ENCODE data around the gene CDK5RAP2.
"Not testable (repeated sequence)": the region's sequence is repeated elsewhere in the genome, so short reads cannot be mapped to it uniquely, and the experiment has no call there.

Gene CDK5RAP2

GRCh38 chr9:120500733-120501132 lies 79.2 kb downstream of the CDK5RAP2 start:
- DNase-seq (ENCODE audit: low read depth) = no peak
- no peak overlapping the region for H3K4me3 ChIP-seq (ENCODE audit: low read length)
- TF ChIP-seq, protein P1, sequence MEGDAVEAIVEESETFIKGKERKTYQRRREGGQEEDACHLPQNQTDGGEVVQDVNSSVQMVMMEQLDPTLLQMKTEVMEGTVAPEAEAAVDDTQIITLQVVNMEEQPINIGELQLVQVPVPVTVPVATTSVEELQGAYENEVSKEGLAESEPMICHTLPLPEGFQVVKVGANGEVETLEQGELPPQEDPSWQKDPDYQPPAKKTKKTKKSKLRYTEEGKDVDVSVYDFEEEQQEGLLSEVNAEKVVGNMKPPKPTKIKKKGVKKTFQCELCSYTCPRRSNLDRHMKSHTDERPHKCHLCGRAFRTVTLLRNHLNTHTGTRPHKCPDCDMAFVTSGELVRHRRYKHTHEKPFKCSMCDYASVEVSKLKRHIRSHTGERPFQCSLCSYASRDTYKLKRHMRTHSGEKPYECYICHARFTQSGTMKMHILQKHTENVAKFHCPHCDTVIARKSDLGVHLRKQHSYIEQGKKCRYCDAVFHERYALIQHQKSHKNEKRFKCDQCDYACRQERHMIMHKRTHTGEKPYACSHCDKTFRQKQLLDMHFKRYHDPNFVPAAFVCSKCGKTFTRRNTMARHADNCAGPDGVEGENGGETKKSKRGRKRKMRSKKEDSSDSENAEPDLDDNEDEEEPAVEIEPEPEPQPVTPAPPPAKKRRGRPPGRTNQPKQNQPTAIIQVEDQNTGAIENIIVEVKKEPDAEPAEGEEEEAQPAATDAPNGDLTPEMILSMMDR (IDR thresholded peaks at IDR 0.05; ENCODE audit: insufficient read depth, low read depth, low read length, missing control alignments) = no peak

- not testable (repeated sequence) for H3K4me3 ChIP-seq (ENCODE audit: low read length); DNase-seq (ENCODE audit: low read depth)
Measured at GRCh38 chr9:120497865-120498264, 82.1 kb downstream of the CDK5RAP2 start.

- not testable (repeated sequence) for H3K4me3 ChIP-seq (ENCODE audit: low read length); DNase-seq (ENCODE audit: low read depth)
Measured at GRCh38 chr9:120496438-120496837, 83.5 kb downstream of the CDK5RAP2 start.

DNA sequence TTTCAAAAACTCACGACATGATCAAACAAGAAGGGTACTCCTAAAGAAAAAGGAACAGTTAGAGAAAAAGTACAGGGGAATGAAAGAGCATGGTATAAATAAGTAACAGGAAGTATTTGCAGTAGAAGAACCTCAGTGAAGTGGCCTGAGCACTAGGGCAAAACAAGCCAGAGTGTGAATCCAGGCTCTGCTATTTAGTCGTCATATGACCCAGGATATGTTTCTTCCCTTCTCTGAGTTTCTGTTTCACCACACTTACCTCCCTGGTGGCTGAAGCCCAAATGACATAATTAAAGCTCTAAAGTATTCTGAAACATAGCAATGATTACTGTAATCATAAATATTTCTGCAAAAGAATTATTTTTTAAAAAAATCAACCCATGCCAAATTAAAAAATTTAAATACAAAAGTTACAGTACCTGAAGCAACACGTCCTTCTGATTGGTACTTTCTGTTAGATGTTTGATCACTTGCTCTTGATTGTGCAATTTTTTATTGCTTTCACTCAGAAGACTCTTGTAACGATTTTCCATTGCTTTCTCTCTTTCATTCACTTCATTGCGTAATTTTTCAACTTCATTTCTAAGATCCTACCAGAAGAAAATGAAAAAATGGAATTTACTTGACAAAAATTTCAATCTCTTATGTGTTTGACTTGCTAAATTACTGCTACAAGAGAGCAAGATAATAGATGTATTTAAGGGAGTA lies 88.9 kb downstream of the CDK5RAP2 start:
- no peak for DNase-seq (ENCODE audit: low read depth)
- no peak overlapping the region for H3K4me3 ChIP-seq (ENCODE audit: low read length)
- TF ChIP-seq, protein P1 (IDR thresholded peaks at IDR 0.05; ENCODE audit: insufficient read depth, low read depth, low read length, missing control alignments) = no peak

- TF ChIP-seq, protein P1 (IDR thresholded peaks at IDR 0.05; ENCODE audit: insufficient read depth, low read depth, low read length, missing control alignments) = no peak
Measured at GRCh38 chr9:120486835-120487234, 93.1 kb downstream of the CDK5RAP2 start.

DNA sequence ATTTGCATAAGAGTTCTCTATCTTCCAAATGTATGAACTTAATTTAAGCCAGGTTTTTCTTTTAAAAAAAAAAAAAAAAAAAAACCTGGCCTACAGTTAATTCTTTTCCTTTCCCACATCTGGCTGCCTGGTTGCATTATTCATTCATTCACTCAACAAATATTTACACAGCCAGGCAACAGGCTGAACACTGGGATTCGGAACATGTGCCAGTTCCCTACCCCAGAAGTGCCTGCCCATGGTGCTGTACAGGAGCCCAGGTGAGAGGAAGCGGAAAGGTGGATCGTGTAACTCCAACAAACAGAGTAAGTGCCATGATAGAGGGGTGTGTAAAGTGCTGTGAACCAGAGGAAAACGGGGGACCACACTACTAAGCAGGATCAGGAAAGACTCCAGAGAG lies 93.6 kb downstream of the CDK5RAP2 start:
- TF ChIP-seq, protein P1 (IDR thresholded peaks at IDR 0.05; ENCODE audit: insufficient read depth, low read depth, low read length, missing control alignments) = no peak
- peak; percentile 14 for DNase-seq (ENCODE audit: low read depth)
- H3K4me3 ChIP-seq (ENCODE audit: low read length) = no peak overlapping the region

More at GRCh38 chr9:120486835-120487234, 93.1 kb downstream of the CDK5RAP2 start:
- DNase-seq (ENCODE audit: low read depth) = no peak
- no peak overlapping the region for H3K4me3 ChIP-seq (ENCODE audit: low read length)

DNA sequence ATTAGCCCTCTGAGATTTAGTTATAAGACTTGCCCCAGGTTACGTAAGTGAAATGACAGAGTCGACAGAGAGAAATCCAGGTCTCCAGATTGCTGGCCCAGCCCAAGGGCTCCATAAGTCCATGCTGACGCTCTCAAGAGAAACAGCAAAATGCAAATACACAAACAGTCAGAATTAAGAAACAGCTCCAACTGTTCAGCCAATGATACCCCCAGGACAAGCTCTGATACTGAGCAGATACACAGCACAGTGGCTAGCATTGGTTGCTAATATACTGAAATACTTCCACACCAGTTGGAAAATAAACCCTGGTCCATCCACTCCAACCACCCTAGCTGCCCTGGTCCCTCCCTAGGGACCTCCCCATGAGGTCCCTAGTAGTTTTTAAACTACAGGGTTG lies 94.2 kb downstream of the CDK5RAP2 start:
- TF ChIP-seq, protein P1 (IDR thresholded peaks at IDR 0.05; ENCODE audit: insufficient read depth, low read depth, low read length, missing control alignments) = no peak
- DNase-seq (ENCODE audit: low read depth) = no peak
- H3K4me3 ChIP-seq (ENCODE audit: low read length) = no peak overlapping the region

- TF ChIP-seq, protein P1 (IDR thresholded peaks at IDR 0.05; ENCODE audit: insufficient read depth, low read depth, low read length, missing control alignments) = no peak
- no peak overlapping the region for H3K4me3 ChIP-seq (ENCODE audit: low read length)
- no peak for DNase-seq (ENCODE audit: low read depth)
Measured at GRCh38 chr9:120484162-120484561, 95.8 kb downstream of the CDK5RAP2 start.

Measured in epithelial cell of esophagus (primary cell).